Ishikawa (cell line): ENCODE data around the gene NEDD4L.

Source experiments
- NFIC ChIP-seq: IDR thresholded peaks from 2 replicates; pipeline ENCODE4 v1.6.1; 2012
- RAD21 ChIP-seq: IDR thresholded peaks from 2 replicates; pipeline ENCODE4 v1.6.1; 2012; ENCODE audit warnings: low read depth
- TAF1 ChIP-seq: IDR thresholded peaks from 2 replicates; pipeline ENCODE4 v1.6.1; 2012; ENCODE audit warnings: low read depth, mild to moderate bottlenecking
- TEAD4 ChIP-seq: IDR thresholded peaks from 2 replicates; pipeline ENCODE4 v1.6.1; 2012
- YY1 ChIP-seq: IDR thresholded peaks from 2 replicates; pipeline ENCODE4 v1.6.1; 2012; ENCODE audit warnings: low read depth
- TF ChIP-seq, protein P1 (sequence below): IDR thresholded peaks from 2 replicates; pipeline ENCODE4 v1.6.1; 2012; ENCODE audit warnings: low read depth, mild to moderate bottlenecking

GRCh38 chr18:58044370-58045241, 580 bp downstream of the NEDD4L start:
- TF ChIP-seq, protein P1, sequence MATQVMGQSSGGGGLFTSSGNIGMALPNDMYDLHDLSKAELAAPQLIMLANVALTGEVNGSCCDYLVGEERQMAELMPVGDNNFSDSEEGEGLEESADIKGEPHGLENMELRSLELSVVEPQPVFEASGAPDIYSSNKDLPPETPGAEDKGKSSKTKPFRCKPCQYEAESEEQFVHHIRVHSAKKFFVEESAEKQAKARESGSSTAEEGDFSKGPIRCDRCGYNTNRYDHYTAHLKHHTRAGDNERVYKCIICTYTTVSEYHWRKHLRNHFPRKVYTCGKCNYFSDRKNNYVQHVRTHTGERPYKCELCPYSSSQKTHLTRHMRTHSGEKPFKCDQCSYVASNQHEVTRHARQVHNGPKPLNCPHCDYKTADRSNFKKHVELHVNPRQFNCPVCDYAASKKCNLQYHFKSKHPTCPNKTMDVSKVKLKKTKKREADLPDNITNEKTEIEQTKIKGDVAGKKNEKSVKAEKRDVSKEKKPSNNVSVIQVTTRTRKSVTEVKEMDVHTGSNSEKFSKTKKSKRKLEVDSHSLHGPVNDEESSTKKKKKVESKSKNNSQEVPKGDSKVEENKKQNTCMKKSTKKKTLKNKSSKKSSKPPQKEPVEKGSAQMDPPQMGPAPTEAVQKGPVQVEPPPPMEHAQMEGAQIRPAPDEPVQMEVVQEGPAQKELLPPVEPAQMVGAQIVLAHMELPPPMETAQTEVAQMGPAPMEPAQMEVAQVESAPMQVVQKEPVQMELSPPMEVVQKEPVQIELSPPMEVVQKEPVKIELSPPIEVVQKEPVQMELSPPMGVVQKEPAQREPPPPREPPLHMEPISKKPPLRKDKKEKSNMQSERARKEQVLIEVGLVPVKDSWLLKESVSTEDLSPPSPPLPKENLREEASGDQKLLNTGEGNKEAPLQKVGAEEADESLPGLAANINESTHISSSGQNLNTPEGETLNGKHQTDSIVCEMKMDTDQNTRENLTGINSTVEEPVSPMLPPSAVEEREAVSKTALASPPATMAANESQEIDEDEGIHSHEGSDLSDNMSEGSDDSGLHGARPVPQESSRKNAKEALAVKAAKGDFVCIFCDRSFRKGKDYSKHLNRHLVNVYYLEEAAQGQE: no peak
- TF ChIP-seq RAD21 (no peak), NFIC (no peak), YY1 (0 out of 2 replicates have a peak, but pooled peaks have one; percentile 24), TAF1 (peak; percentile 3; the same call in 1 of the 2 replicates), TEAD4 (no peak)
